AG04449 (cell line): ENCODE data around the gene BTN2A1.
"Not testable (repeated sequence)": the region's sequence is repeated elsewhere in the genome, so short reads cannot be mapped to it uniquely, and the experiment has no call there.

Experiments used
- CTCF ChIA-PET: fragments of 350-600 bp; formaldehyde crosslinking; extraction: SDS; loops from one replicate; lab custom pipeline; 2021; ENCODE audit warnings: antibody characterized with exemption; lab: Yijun Ruan, JAX
- POLR2A ChIA-PET: fragments of 400-600, 350-600 bp; formaldehyde crosslinking; extraction: SDS; loops from one replicate; lab custom pipeline; 2020; ENCODE audit warnings: antibody characterized with exemption, inconsistent platforms; lab: Yijun Ruan, JAX
- DNase-seq: peaks from one replicate; pipeline ENCODE4 v3.0.0-alpha.2; 2010; ENCODE audit warnings: low read depth, low spot score
- H3K4me3 ChIP-seq: 2 replicates; pipeline ENCODE4 v1.5.1; 2011; ENCODE audit warnings: low read depth, mild to moderate bottlenecking, control low read depth, low read length
- CTCF ChIP-seq: IDR thresholded peaks from one replicate; pipeline ENCODE4 v1.5.1; 2011; ENCODE audit warnings: mild to moderate bottlenecking, moderate library complexity, low read length, control low read depth, inconsistent platforms; ENCODE audit not compliant: insufficient read depth; ENCODE audit errors: missing control alignments

Gene BTN2A1

GRCh38 chr6:26430787-26431186 is 27.0 kb upstream of the BTN2A1 start:
- ChIA-PET CTCF (interaction anchor here (1.1 to 1.6 kb wide), 2 partner anchors 11 to 89 kb away, joined by 3 to 4 read pairs; no protein-coding TSS in a partner anchor), POLR2A (no interaction called here)
- no peak for TF ChIP-seq CTCF
- H3K4me3 ChIP-seq: no peak overlapping the region
- DNase-seq: no peak

- H3K4me3 ChIP-seq: no peak overlapping the region
- POLR2A ChIA-PET: no interaction called here
- TF ChIP-seq CTCF: no peak
- no peak for DNase-seq
- CTCF ChIA-PET: interaction anchor here (0.6 to 1.6 kb wide), 4 partner anchors 8 to 90 kb away, joined by 3 to 5 read pairs (median 4); no protein-coding TSS in a partner anchor
Measured at GRCh38 chr6:26431258-26432172, 26.2 kb upstream of the BTN2A1 start.

- no peak for DNase-seq
- no peak for TF ChIP-seq CTCF
- no peak overlapping the region for H3K4me3 ChIP-seq
- ChIA-PET POLR2A (no interaction called here), CTCF (interaction anchor here (0.6 to 1.6 kb wide), 3 partner anchors 10 to 91 kb away, joined by 3 to 5 read pairs (median 4); no protein-coding TSS in a partner anchor)
Measured at GRCh38 chr6:26432627-26433201, 25.0 kb upstream of the BTN2A1 start.

- DNase-seq, POLR2A ChIA-PET, H3K4me3 ChIP-seq: not testable (repeated sequence)
- CTCF ChIA-PET: interaction anchor here (2.7 kb wide), 1 partner anchor 12 kb away, joined by 7 read pairs; no protein-coding TSS in a partner anchor
Measured at GRCh38 chr6:26433680-26434079, 24.1 kb upstream of the BTN2A1 start.

- ChIA-PET POLR2A (interaction anchor here (0.5 kb wide), 1 partner anchor 18 kb away, joined by 4 read pairs; no protein-coding TSS in a partner anchor), CTCF (interaction anchor here (1.1 to 2.7 kb wide), 2 partner anchors 10 to 95 kb away, joined by 3 to 7 read pairs; no protein-coding TSS in a partner anchor)
- no peak overlapping the region for H3K4me3 ChIP-seq
- TF ChIP-seq CTCF: no peak
- no peak for DNase-seq
Measured at GRCh38 chr6:26436018-26436417, 21.7 kb upstream of the BTN2A1 start.

- TF ChIP-seq CTCF: no peak
- ChIA-PET POLR2A (no interaction called here), CTCF (no interaction called here)
- no peak for DNase-seq
- no peak overlapping the region for H3K4me3 ChIP-seq
Measured at GRCh38 chr6:26437550-26437949, 20.2 kb upstream of the BTN2A1 start.
